HG02884 (cell line): ENCODE measurements around the gene AMBRA1.

Experiments used
- ATAC-seq: cut with Tn5 transposase; IDR thresholded peaks from one replicate; pipeline ENCODE4 v1.9.1; 2021; ENCODE audit warnings: mild to moderate bottlenecking, moderate library complexity; ENCODE audit not compliant: unreplicated experiment

The AMBRA1 gene

GRCh38 chr11:46514370-46514769 is 79.5 kb downstream of the AMBRA1 start:
- ATAC-seq = no peak

GRCh38 chr11:46513934-46514342 is 79.9 kb downstream of the AMBRA1 start:
- no peak for ATAC-seq

GRCh38 chr11:46512261-46512881 is 81.5 kb downstream of the AMBRA1 start:
- no peak for ATAC-seq

GRCh38 chr11:46511342-46511741 is 82.5 kb downstream of the AMBRA1 start:
- ATAC-seq = no peak

GRCh38 chr11:46508360-46508759 is 85.5 kb downstream of the AMBRA1 start:
- no peak for ATAC-seq

- ATAC-seq = no peak
Measured at GRCh38 chr11:46506483-46506791, 87.4 kb downstream of the AMBRA1 start.

- ATAC-seq = no peak
Measured at GRCh38 chr11:46505741-46506482, 87.9 kb downstream of the AMBRA1 start.

- ATAC-seq = peak; percentile 80
Measured at GRCh38 chr11:46504817-46505613, 88.8 kb downstream of the AMBRA1 start.

- ATAC-seq = no peak
Measured at GRCh38 chr11:46499821-46500220, 94.0 kb downstream of the AMBRA1 start.

- ATAC-seq = no peak
Measured at GRCh38 chr11:46498968-46499367, 94.9 kb downstream of the AMBRA1 start.

- ATAC-seq = no peak
Measured at GRCh38 chr11:46498179-46498578, 95.6 kb downstream of the AMBRA1 start.

- no peak for ATAC-seq
Measured at GRCh38 chr11:46497498-46497897, 96.3 kb downstream of the AMBRA1 start.

- no peak for ATAC-seq
Measured at GRCh38 chr11:46493791-46494190, 100.0 kb downstream of the AMBRA1 start.

GRCh38 chr11:46492532-46492931 is 101.3 kb downstream of the AMBRA1 start:
- ATAC-seq = no peak

- no peak for ATAC-seq
Measured at GRCh38 chr11:46491661-46492330, 102.0 kb downstream of the AMBRA1 start.

GRCh38 chr11:46490666-46491065 is 103.2 kb downstream of the AMBRA1 start:
- no peak for ATAC-seq

- no peak for ATAC-seq
Measured at GRCh38 chr11:46489656-46490560, 103.9 kb downstream of the AMBRA1 start.

- no peak for ATAC-seq
Measured at GRCh38 chr11:46485856-46486443, 107.9 kb downstream of the AMBRA1 start.

- no peak for ATAC-seq
Measured at GRCh38 chr11:46484101-46484500, 109.7 kb downstream of the AMBRA1 start.

- no peak for ATAC-seq
Measured at GRCh38 chr11:46480909-46481308, 112.9 kb downstream of the AMBRA1 start.
